ENCODE measurements around the gene ITPRIPL2. TPM values are rescaled to one million over a fixed set of nuclear protein-coding genes. Genes with fewer than 3 reads are reported as not detected.
A peak's percentile ranks its signal among the peaks of the same experiment; 100 is the strongest.

The ITPRIPL2 gene
- total RNA-seq, 1 donor from 2014 or later = 29.5 TPM

DNA sequence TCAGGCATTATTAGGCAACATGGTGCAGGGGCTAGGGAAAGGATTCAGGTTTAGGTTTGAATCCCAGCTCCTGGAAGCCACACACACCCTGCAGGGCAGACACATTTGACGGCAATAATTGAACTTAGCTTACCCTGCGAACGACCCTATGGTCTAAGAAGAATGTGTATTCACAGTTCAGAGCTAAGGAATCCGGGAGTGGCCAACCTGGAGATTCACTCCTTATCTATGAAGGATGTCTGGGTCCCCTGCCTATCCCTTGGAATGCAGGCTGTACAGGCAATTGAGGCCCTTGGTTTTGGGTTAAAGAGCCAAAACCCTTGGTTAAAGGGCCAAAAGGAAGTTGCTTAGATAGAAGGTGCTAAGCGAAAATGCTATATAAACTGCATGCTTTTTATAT is 51.3 kb downstream of the ITPRIPL2 start:
- Mint-ChIP-seq H3K4me1 (ENCODE audit: unreplicated experiment) (peaks cover 5% of the 10 kb centered on the region), H3K27ac (peak overlapping the region; percentile 96), H3K9me3 (peaks cover 5% of the 10 kb centered on the region), H3K4me3 (peak overlapping the region; percentile 72), H3K36me3 (no peaks in the 10 kb centered on the region), H3K27me3 (peaks cover 23% of the 10 kb centered on the region)
- no peak for DNase-seq (ENCODE audit: extremely low spot score, unreplicated experiment)
- TF ChIP-seq, protein P1, sequence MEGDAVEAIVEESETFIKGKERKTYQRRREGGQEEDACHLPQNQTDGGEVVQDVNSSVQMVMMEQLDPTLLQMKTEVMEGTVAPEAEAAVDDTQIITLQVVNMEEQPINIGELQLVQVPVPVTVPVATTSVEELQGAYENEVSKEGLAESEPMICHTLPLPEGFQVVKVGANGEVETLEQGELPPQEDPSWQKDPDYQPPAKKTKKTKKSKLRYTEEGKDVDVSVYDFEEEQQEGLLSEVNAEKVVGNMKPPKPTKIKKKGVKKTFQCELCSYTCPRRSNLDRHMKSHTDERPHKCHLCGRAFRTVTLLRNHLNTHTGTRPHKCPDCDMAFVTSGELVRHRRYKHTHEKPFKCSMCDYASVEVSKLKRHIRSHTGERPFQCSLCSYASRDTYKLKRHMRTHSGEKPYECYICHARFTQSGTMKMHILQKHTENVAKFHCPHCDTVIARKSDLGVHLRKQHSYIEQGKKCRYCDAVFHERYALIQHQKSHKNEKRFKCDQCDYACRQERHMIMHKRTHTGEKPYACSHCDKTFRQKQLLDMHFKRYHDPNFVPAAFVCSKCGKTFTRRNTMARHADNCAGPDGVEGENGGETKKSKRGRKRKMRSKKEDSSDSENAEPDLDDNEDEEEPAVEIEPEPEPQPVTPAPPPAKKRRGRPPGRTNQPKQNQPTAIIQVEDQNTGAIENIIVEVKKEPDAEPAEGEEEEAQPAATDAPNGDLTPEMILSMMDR (conservative IDR thresholded peaks at IDR 0.05) = no peak

DNA sequence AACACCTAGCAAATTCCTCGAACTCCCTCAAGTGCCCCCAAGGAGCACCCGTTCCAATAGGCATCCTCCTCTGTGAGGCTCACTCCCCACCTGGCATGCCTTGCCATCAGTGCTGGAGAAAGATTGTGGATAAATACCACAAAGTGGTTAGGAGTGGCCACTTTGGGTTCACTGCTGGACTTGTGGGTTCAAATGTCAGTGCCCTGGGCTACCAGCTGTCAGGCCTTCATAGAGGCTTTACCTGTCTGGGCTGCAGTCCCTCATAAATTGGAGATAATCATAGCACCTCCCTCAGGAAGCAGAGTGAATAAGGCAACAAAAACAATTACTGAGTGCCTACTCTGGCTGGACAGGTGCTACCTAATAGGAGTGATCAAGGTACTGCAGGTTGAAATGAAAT is 52.7 kb downstream of the ITPRIPL2 start:
- Mint-ChIP-seq H3K4me1 (ENCODE audit: unreplicated experiment) (peaks cover 5% of the 10 kb centered on the region), H3K9me3 (peaks cover 5% of the 10 kb centered on the region), H3K27me3 (peaks cover 34% of the 10 kb centered on the region), H3K27ac (no peak overlapping the region), H3K36me3 (no peaks in the 10 kb centered on the region), H3K4me3 (no peak overlapping the region)
- no peak for DNase-seq (ENCODE audit: extremely low spot score, unreplicated experiment)
- TF ChIP-seq, protein P1 (conservative IDR thresholded peaks at IDR 0.05) = no peak

DNA sequence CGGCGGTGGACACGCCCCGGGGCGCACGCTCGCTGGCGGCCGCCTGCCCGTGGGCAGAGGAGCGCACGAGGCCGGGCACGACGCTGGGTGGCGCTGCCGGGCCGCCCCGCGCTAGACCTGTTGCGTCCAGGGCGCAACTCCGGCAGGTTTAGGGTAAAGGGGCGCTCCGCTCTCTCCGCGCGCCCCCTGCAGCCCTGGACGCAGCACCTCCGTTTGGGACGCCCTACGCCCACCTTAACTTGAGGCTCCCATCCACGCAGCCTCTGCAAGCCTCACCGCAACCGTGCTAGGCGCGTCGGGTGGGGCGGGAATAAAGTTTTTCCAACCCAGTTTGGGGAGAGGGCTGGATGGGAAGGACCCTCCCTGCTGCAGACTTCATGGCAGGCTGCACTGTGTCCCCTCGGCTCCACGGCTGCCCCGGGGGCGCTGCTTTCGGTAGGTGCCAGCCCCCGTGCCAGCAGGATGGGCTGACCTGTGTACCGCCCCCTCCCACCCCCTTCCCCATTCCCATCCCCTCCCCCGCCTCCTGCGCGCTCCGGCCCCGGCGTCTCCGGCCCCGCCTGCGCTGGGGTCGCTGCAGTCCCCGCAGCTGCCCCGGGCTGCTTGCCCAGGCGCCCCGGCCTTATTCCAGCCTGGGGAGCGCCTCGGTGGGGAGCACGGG is 54.1 kb downstream of the ITPRIPL2 start, which contains the start of gene SYT17:
Gene SYT17 (plus strand): TSS at position 531 of the 661 bp plus-strand sequence. CDS start 407 bp downstream, outside the sequence.
- H3K27ac Mint-ChIP-seq = no peak within 1 kb of the TSS
- peaks cover 5% of the 10 kb centered on the region for H3K9me3 Mint-ChIP-seq
- TF ChIP-seq, protein P1 (conservative IDR thresholded peaks at IDR 0.05) = peak; percentile 88
- DNase-seq (ENCODE audit: extremely low spot score, unreplicated experiment) = peak; percentile 79
- H3K4me1 Mint-ChIP-seq (ENCODE audit: unreplicated experiment) = peaks cover 5% of the 10 kb centered on the region
- peak within 1 kb of the TSS; percentile 85 for H3K4me3 Mint-ChIP-seq
- peaks cover 44% of the 10 kb centered on the region for H3K27me3 Mint-ChIP-seq
- no peaks in the 10 kb centered on the region for H3K36me3 Mint-ChIP-seq

DNA sequence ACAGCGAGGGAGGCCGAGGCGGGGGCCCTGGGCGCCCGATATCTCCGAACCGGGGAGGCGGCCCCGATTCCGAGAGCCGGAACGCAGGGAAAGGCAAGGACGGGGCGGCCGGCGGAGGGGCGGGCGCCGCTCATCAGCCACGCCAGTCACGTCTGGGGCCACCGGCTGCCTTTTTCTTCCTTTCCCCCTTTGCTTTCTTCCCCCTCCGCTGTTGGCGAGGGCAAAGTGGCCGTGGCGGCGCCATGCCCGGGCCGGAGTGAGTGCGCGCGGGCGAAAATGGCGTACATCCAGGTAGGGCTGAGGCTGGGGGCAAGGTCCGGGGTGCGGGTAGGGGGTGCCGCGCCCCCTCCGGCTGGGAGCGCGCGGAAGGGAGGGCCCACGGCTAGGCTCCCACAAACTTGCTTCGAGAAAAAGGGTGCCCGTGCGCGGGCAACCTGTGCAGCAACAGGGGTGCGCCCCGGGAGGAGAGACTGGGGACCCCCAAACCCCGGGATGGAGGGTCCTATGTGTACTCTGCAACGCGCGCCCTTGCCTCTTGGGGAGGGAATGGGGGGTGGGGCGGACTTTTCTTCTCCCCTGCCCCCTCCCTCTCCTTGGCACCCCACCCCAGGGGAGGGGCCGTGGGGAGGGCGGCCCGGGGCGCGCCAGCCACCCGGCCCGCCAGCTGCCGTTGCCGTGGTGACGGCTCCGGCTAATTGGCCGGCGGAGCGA is 54.8 kb downstream of the ITPRIPL2 start:
- Mint-ChIP-seq H3K9me3 (peaks cover under 1% of the 10 kb centered on the region), H3K27me3 (peaks cover 45% of the 10 kb centered on the region), H3K4me3 (peak overlapping the region; percentile 85), H3K27ac (no peak overlapping the region), H3K4me1 (ENCODE audit: unreplicated experiment) (peaks cover 5% of the 10 kb centered on the region), H3K36me3 (no peaks in the 10 kb centered on the region)
- TF ChIP-seq, protein P1 (conservative IDR thresholded peaks at IDR 0.05) = no peak
- no peak for DNase-seq (ENCODE audit: extremely low spot score, unreplicated experiment)

DNA sequence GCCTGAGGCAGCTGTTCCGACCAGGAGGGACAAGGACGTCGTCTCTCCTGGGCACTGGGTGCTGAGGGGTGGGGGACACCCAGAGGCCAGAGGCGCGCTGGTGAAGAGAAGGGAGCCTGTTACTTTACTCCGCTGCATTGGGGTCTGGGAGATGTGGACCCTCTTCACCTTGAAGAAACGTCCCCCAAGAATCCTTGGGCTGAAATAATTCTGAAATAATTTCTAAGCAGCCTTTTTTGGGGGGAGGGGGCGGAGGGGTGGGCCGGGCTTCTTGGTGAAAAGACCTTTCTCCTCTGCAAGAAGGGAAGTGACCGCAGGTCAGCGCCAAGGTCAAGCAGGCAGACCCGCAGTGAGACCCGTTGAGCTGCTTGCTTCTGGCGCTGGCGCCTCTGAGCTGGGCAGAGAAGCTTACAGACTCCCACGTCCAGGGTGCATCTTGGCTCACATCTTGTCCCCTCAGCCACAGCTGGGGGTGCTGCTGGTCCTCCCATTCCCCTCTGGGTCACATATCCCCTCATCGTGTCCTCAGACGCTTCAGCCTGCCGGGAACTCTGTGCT is 55.4 kb downstream of the ITPRIPL2 start:
- Mint-ChIP-seq H3K27ac (peak overlapping the region; percentile 76), H3K27me3 (peaks cover 48% of the 10 kb centered on the region), H3K4me1 (ENCODE audit: unreplicated experiment) (peaks cover 5% of the 10 kb centered on the region), H3K4me3 (peak overlapping the region; percentile 83), H3K36me3 (no peaks in the 10 kb centered on the region), H3K9me3 (no peaks in the 10 kb centered on the region)
- TF ChIP-seq, protein P1 (conservative IDR thresholded peaks at IDR 0.05) = no peak
- DNase-seq (ENCODE audit: extremely low spot score, unreplicated experiment) = no peak
